Muscle of leg (tissue), 11 donors: ENCODE measurements around the gene HCFC2. TPM values are rescaled to one million over a fixed set of nuclear protein-coding genes. Genes with fewer than 3 reads are reported as not detected.

Experiments
- DNase-seq: peaks from one replicate; pipeline ENCODE4 v3.0.0; 2013
- H3K27ac ChIP-seq: one replicate; pipeline ENCODE4 v1.5.1; 2013; ENCODE audit warnings: mild to moderate bottlenecking, low read length, control low read depth
- H3K27me3 ChIP-seq: one replicate; pipeline ENCODE4 v1.6.1; 2013; ENCODE audit warnings: low read length; ENCODE audit not compliant: control insufficient read depth, insufficient read depth
- H3K36me3 ChIP-seq: one replicate; pipeline ENCODE4 v1.6.1; 2013; ENCODE audit warnings: low read length; ENCODE audit not compliant: control insufficient read depth, insufficient read depth
- H3K4me1 ChIP-seq: one replicate; pipeline ENCODE4 v1.6.1; 2013; ENCODE audit warnings: low read length; ENCODE audit not compliant: control insufficient read depth, insufficient read depth
- H3K4me3 ChIP-seq: one replicate; pipeline ENCODE4 v1.5.1; 2013; ENCODE audit warnings: low read length, control low read depth
- H3K9me3 ChIP-seq: replicated peaks from 2 replicates; pipeline ENCODE4 v1.6.1; 2013; ENCODE audit warnings: low read depth, low read length; ENCODE audit not compliant: control insufficient read depth
- WGBS: methylation state at CpG from one replicate; pipeline ENCODE4 v1.1.5; 2013; ENCODE audit warnings: missing lambda C conversion rate; ENCODE audit not compliant: insufficient coverage; 5-methylcytosine and 5-hydroxymethylcytosine counted together
- polyA plus RNA-seq, 8 donors: library from polyadenylated mRNA; unstranded; fragments of 120-200 nt; gene quantifications; one replicate each; pipeline versions ENCODE4 v1.2.1 to v1.2.3, GENCODE V29; 2013; ENCODE audit warnings: inconsistent platforms in 1 of 8, low replicate concordance in 1 of 8; ENCODE audit not compliant: insufficient read length in 8 of 8, insufficient read depth in 1 of 8
- total RNA-seq: library from RNA; stranded (reverse); fragments of 120-200 nt; gene quantifications from one replicate; pipeline ENCODE4 v1.2.4, GENCODE V29; 2013

Gene HCFC2
- total and polyA plus RNA-seq, 9 donors = 16.9 to 35.8 (median 25.9) TPM

- Histone ChIP-seq H3K9me3 (no peaks in the 10 kb centered on the region), H3K27ac (no peak overlapping the region), H3K36me3 (no peaks in the 10 kb centered on the region), H3K27me3 (no peaks in the 10 kb centered on the region), H3K4me3 (no peak overlapping the region), H3K4me1 (no peaks in the 10 kb centered on the region)
- 74% methylated on average over 9 of the region's 11 CpGs for WGBS
- no peak for DNase-seq
Observed at GRCh38 chr12:104147346-104147745, 83.0 kb downstream of the HCFC2 start.

GRCh38 chr12:104150416-104150815 lies 86.1 kb downstream of the HCFC2 start:
- no peak overlapping the region for H3K4me3 ChIP-seq
- H3K27ac ChIP-seq = no peak overlapping the region
- no peaks in the 10 kb centered on the region for H3K36me3 ChIP-seq
- WGBS = 59% methylated on average over 7 of the region's 8 CpGs
- H3K4me1 ChIP-seq = no peaks in the 10 kb centered on the region
- H3K9me3 ChIP-seq = no peaks in the 10 kb centered on the region
- no peaks in the 10 kb centered on the region for H3K27me3 ChIP-seq
- no peak for DNase-seq

- DNase-seq = no peak
- no peaks in the 10 kb centered on the region for H3K27me3 ChIP-seq
- no peak overlapping the region for H3K27ac ChIP-seq
- no peaks in the 10 kb centered on the region for H3K36me3 ChIP-seq
- no peaks in the 10 kb centered on the region for H3K4me1 ChIP-seq
- no peak overlapping the region for H3K4me3 ChIP-seq
- no peaks in the 10 kb centered on the region for H3K9me3 ChIP-seq
Observed at GRCh38 chr12:104152685-104153241, 88.4 kb downstream of the HCFC2 start.

GRCh38 chr12:104154286-104154685 lies 90.0 kb downstream of the HCFC2 start:
- H3K27me3 ChIP-seq = no peaks in the 10 kb centered on the region
- H3K9me3 ChIP-seq = no peaks in the 10 kb centered on the region
- DNase-seq = no peak
- 68% methylated on average over 2 of the region's 4 CpGs for WGBS
- no peaks in the 10 kb centered on the region for H3K36me3 ChIP-seq
- no peak overlapping the region for H3K27ac ChIP-seq
- H3K4me1 ChIP-seq = no peaks in the 10 kb centered on the region
- H3K4me3 ChIP-seq = no peak overlapping the region

- H3K27me3 ChIP-seq = no peaks in the 10 kb centered on the region
- H3K4me1 ChIP-seq = no peaks in the 10 kb centered on the region
- no CpG with 5 or more reads among the region's 2 CpGs for WGBS
- no peak for DNase-seq
- no peak overlapping the region for H3K4me3 ChIP-seq
- no peaks in the 10 kb centered on the region for H3K36me3 ChIP-seq
- H3K9me3 ChIP-seq = no peaks in the 10 kb centered on the region
- no peak overlapping the region for H3K27ac ChIP-seq
Observed at GRCh38 chr12:104154806-104155205, 90.5 kb downstream of the HCFC2 start.

Other genes starting within 250 kb of the HCFC2 start
- gene NT5DC3, start 223.3 kb upstream of the HCFC2 start, total RNA-seq = 8.2 TPM
- 1 to 10 TPM; 4.6 to 8.7 (median 6.9) TPM for gene NT5DC3, start 223.3 kb upstream of the HCFC2 start, polyA plus RNA-seq
- gene HSP90B1, start 134.1 kb upstream of the HCFC2 start, total RNA-seq = 337 TPM
- gene HSP90B1, start 134.1 kb upstream of the HCFC2 start, polyA plus RNA-seq = 100 to 1,000 TPM; 320 to 584 (median 374) TPM
- 25.8 TPM for gene TDG, start 98.7 kb upstream of the HCFC2 start, total RNA-seq
- gene TDG, start 98.7 kb upstream of the HCFC2 start, polyA plus RNA-seq = 10 to 100 TPM; 24.1 to 36.1 (median 28.9) TPM
- gene GLT8D2, start 14.3 kb upstream of the HCFC2 start, total RNA-seq = 68.9 TPM
- gene GLT8D2, start 14.3 kb upstream of the HCFC2 start, polyA plus RNA-seq = 10 to 100 TPM; 44.5 to 74.9 (median 53.4) TPM
- 28.4 TPM for gene NFYB, start 73.7 kb downstream of the HCFC2 start, total RNA-seq
- gene NFYB, start 73.7 kb downstream of the HCFC2 start, polyA plus RNA-seq = 10 to 100 TPM; 33.7 to 54.6 (median 40.6) TPM
- gene TXNRD1, start 151.2 kb downstream of the HCFC2 start, total RNA-seq = 44.2 TPM
- gene TXNRD1, start 151.2 kb downstream of the HCFC2 start, polyA plus RNA-seq = 10 to 100 TPM; 30.2 to 42.6 (median 39.1) TPM
- gene EID3, start 239.2 kb downstream of the HCFC2 start, total RNA-seq = 2.7 TPM
- gene EID3, start 239.2 kb downstream of the HCFC2 start, polyA plus RNA-seq = 1 to 10 TPM; 1.5 to 4.2 (median 2.6) TPM